GM19395 (cell line): ENCODE measurements around the gene DTNBP1.

Experiments
- ATAC-seq: cut with Tn5 transposase; IDR thresholded peaks from one replicate; pipeline ENCODE4 v1.9.1; 2021; ENCODE audit warnings: mild to moderate bottlenecking, moderate library complexity; ENCODE audit not compliant: unreplicated experiment

Gene DTNBP1

DNA sequence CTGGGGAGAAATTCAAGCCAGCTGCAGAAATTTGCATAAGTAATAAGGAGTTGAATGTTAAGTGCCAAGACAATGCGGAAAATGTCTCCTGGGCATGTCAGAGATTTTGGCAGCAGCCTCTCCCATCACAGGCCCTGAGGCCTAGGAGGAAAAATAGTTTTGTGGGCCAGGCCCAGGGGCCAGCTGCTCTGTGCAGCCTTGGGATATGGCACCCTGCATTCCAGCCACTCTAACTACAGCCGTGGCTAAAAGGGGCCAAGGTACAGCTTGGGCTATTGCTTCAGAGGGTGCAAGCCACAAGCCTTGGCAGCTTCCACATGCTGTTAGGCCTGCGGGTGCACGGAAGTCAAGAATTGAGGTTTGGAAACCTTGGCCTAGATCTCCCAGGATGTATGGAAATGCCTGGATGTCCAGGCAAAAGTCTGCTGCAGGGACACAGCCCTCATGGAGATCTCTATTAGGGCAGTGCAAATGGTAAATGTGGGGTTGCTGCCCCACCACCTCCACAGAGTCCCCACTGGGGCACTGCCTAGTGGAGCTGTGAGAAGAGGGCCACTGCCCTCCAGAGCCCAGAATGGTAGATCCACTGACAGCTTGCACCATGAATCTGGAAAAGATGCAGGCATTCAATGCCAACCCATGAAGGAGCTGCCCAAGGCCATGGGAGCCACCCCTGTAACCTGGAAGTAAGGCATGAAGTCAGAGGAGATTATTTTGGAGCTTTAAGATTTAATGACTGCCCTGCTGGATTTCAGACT, 126.5 kb downstream of the DTNBP1 start:
- ATAC-seq, result no peak

DNA sequence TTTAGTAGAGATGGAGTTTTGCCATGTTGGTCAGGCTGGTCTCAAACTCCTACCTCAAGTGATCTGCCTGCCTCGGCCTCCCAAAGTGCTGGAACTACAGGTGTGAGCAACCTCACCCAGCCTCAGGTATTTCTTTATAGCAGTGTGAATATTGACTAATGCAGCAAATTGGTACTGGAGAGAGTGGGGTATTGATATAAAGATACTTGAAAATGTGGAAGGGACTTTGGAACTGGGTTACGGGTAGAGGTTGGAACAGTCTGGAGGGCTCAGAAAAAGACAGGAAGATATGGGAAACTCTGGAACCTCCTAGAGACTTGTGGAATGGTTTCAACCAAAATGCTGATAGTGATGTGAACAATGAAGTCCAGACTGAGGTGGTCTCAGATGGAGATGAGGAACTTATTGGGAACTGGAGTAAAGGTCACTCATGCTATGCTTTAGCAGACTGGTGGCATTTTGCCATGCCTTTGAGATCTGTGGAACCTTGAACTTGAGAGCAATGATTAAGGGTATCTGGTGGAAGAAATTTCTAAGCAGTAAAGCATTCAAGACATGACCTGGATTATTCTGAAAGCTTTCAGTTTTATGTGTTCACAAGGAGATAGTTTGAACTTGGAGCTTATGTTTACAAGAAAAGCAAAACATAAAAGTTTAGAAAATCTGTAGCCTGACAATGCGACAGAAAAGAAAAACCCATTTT, 127.2 kb downstream of the DTNBP1 start:
- ATAC-seq, result no peak

DNA sequence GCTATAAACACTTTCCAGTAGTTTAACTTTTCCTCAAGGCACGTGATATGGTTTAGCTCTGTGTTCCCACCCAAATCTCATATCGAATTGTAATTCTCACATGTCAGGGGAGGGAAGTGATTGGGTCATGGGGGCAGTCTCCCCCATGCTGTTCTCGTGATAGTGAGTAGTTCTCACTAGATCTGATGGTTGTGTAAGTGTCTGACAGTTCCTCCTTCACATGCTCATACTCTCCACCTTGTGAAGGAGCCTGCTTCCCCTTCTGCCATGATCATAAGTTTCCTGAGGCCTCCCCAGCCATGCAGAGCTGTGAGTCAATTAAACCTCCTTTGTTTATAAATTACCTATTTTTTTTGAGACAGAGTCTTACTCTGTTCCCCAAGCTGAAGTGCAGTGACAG, 127.9 kb downstream of the DTNBP1 start:
- no peak for ATAC-seq

DNA sequence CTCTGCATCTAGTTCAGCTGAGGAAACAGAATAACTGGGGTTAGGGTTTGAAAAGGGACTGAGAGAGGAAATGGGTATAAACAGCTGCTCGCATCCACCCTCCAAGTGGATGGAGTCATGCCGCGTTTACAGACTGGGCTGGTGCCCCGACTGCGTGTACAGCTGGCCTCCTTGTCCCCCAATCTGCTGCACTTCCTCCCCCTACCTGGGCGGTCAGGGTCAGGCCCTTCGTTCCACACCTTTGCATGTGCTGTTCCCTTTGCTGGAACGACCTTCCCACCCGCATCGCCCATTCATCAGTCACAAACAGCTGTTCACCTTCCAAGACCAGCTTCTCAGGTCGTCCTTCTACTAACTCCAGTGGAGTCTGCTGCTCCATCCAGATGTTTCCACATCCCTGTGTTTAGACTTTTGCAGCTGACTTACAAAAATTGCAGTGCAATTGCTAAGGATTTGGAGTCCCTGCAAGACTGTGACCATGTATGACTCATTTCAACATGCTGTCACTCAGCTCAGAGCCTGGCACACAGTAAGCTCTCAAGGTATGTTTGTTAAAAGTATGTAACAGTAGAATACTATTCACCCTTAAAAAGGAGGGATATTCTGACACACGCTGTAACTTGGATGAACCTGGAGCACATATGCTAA, 129.3 kb downstream of the DTNBP1 start:
- no peak for ATAC-seq

DNA sequence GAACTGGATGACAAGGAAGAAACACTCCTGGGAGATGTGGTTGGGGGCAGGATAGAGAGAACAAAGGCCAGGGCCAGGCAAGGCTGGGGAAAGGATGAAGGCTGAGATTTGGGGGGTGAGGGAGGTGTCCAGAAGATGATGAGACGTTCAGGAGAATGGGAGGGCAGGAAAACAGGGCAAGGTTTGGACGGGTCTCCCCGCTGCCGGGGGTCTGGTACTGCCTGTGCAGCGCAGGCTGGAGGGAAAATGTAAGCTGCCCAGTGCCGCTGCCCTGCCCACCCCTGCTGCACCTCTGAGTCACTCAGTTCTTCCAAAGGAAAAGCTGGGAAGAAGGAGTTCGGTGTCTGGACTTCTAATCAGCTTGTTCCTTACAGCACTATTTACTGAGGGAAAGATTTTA, 130.9 kb downstream of the DTNBP1 start:
- ATAC-seq, result no peak

DNA sequence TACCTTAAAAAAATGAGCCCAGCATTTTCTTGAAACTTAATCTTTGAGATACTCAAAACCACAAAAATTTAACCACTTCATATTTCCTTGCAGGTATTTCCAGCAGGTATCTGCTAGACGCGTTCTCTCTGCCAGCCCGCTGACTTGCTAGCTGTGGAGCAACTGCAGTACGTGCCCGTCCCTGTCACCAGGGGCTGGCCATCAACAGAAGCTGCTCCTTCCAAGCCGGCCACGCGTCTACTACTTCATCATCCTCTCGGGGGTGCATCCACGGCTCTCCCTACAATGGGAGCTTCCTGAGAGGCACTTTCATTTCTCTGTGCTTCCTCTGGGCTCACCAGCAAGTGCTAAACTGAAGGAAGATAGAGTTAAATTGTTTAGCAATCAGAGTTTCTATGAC, 132.4 kb downstream of the DTNBP1 start:
- no peak for ATAC-seq

DNA sequence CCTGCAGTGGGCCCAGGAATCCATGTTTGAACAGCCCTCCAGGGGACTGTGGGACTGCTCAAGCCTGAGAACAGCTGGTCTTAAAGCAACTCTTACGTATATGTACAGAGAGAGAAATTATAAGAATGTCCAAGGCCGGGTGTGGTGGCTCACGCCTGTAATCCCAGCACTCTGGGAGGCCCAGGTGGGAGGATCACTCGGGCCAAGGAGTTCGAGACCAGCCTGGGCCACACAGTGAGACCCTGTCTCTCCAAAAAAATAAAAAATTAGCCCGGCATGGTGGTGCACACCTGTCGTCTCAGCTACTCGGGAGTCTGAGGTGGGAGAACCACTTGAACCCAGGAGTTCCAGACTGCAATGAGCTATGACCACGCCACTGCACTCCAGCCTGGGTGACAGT, 134.0 kb downstream of the DTNBP1 start:
- no peak for ATAC-seq

DNA sequence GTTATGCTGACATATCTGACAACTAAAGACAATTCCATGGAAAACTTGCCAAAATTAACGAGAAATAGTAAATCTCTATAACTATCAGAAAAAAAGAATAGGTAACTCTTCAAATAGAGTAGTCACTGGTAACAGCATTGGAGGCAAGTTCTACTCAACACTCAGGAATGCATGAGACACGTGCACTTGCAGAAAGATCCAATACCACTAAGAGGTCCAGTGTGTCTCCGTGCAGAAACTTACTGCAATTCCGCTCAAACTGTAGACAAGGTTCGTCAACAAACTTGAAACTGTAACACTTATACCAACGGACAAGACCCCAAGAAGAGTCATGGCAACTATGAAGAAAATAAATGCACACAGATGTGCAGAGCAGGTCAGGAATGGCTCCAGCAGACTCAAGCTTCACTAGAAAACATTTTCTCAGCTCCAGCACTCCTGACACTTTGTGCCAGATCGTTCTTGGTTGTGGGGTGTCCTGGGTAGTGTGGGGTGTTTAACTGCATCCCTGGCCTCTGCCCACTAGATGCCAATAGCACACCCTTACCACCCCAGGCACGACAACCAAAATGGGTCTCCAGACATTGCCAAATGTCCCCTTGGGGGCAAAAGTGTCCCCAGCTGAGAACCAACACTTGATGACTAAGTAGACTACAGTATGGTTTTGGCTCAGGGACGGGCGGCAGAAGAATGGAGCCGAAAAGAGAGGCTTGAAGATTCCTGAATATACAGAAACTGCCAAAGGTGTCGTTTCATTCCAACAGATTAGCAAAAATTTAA, 134.8 kb downstream of the DTNBP1 start:
- ATAC-seq, result no peak

DNA sequence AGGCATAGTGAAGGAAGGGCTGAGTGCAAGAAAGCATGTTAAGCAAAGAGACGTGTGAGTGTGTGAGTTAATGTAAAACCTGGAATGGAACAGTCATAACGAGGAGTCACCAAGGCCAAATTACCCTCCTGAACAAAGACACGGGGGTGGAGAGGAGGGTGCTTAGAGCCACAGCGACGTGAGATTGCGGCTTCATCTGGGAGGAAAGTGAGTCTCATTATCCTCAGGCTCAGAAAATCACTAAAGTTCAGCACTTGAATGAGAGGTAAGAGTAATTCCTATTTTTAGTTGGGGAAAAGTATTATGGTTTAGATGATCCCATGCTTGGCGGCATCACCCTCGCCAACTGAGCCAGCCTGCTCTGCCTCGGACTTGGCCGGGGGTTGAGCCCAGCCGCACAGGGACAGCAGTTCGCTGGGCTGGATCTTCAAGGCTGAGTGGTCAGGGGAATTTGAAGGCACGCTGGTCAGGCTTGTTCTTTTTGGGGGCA, 136.6 kb downstream of the DTNBP1 start:
- ATAC-seq, result no peak

DNA sequence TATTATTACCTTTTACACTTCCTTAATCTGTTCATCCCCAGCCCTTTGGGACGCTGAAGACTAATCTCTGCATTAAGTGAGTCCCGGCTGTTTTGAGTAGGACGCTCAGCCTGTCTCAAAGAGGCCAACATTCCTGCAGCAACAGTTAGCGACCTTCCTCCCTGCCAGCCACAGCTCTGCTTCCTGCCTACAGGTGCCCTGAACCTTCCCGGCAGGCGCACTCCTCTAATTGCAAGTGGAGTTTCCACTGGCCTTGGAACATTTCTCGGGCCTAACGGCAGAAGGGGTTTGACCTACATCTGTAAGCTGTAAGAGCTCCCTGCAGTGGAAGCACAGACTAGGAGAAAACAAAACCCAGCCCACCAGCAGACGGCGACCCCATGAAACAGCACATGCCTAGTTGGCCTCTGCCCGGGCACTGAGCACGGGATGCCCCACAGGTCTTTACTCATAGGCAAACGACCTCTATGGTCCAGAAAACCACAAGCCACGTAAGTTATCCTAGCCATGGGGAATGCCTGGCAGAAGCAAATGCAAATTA, 137.9 kb downstream of the DTNBP1 start:
- no peak for ATAC-seq

DNA sequence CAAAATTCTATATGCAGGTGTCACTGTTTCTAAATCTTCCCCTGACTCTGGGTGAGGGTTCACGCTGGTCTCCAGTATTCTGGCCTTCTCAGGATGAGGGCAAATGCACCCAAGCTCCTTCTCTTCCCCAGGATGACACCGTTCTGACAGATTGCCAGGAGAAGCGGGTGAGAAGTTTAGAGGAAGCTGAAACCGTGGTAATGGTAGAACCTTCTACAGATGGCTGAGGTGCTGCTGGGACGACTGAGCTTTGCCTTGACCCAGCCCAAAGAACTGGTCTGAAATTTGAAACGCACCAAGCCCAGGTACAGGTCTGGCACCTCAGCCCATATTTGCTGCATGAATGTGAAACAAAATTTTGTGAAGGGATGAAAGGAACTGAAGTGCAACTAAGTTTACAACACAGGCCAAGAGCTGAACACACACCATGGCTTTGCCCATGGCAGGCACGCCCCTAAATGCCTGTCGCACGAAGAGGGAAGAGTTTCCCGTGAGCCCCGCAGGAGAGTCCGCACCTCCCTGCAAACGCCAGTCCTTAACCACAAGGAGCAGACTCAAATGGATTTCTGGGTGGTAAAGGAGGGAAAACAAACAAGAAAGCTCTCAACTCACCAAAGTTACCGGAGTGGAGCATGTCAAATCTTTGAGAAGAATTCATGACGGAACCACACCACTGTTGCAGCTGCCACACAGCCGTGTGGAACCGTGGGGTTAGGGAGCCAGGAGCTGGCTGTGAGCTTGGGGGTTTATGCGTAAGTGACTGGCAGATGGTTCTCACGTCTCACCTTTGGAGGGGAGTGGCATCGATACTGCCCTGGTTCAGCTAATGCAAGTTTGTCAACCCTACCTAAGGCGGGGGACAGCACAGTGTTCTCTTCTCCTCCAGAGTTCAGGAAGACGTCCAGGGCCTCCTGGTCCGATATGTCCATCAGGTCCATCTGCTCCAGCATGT, 138.9 kb downstream of the DTNBP1 start:
- no peak for ATAC-seq

DNA sequence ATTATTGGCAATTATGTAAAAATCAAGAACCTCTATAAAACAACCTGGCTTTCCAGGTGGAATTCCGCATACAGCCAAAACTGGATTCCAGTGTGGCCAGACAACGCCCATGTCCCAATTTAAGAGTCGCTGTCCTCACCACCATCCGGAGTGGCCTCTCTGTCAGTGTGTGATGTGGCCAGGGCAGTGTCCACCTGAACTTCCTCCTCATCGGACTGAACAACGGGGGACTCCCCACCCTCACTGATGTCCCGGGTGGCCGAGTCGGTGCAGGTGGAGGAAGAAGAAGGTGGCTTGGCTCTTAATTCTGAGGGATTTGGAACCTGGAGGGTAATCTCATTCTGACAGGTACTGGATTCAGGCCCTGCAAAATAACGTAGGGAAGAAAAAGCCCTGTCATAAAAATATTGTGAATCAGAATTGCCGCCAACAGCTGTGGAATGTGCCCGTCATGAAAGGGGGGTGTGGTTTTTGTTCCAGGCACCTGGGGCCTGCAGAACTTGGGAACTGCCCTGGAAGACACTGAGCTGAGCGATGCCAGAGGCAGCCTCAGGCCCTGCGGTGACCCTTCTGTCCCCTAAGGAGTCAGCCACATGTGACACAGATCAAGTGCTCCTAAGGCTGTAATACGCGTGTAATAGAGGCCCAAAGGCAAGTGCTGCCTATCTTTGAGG, 139.8 kb downstream of the DTNBP1 start:
- no peak for ATAC-seq

DNA sequence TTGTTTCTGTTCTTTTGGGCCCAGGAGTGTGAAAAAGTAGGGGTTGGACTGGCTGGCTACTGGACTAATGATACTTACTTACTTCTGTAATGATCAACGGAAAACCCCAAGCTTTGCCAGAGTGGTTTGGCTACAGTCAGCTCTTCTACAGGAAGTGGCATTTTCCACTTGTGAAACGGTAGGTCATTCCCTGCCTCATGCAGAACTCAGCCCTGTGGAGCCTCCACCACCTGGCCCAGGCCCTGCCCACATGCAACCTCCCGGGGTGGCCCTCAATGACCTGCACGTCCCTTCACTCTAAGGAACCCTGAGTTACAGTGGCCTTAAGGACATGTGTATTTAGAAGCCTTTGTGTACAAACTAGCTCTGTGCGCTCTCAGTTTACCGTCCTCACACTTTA, 140.4 kb downstream of the DTNBP1 start:
- ATAC-seq, result no peak

DNA sequence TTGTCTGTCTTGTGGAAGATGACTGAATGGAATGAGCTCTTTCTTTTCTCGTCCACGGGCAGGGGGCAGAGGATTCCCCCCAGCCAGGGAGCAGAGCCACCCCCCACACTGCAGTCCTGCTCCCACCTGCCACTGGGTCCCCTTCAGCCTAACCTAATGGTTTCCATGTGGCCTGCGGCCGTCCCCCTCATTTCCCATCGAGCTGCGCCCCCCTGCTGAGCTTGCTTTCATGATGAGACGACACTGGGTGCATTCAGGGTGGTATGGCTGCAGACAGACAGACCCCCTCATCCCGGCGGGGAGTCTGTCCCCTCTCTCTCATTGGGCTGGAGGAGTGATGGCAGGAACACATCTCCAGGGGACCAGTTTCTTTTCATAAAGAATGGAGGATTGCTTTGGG, 140.8 kb downstream of the DTNBP1 start:
- no peak for ATAC-seq

DNA sequence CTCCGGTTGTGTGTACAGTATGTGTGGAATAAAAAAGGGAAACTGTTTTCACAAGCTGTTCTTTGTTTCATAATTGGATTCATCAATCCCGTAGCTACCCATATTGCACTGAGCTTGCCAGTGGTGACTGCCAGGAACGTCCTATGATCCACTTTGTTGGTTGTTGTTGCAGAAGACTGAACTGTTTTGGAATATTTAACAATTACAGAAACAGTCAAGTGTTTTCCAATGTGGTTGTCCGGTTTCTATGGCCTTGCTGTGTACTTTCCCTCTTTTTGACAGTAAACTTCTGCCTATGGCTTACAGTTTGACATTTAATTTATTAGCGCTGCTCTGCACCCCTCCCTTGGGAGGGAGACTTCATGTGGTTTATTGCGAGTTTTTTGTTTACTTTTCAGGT, 141.2 kb downstream of the DTNBP1 start:
- no peak for ATAC-seq

DNA sequence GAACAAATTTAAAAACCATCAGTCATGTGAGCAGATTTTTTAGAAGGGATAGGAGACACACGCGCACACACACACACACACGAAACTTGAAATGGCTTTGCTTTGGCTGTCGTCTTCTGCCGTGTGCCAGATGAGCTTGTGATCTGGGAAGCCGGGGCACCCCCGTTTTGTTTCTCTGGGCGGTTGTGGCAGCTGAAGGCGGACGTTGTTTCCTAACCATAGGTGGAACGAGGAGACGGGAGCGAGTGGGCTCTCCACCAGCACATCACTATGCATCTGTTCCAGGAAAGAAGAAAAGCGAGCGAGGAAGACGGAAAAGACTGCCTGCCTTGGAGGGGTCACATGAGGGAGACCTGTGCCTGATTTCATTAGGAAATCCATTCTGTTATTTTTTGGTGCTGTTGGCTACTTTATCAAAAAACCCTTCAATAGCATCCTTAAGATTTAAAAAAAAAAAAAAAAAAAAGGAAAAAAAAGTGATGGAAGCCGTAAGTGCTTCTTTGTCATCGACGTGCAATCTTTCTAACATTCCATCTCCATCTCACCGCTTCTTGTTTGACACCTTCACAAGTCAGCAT, 142.1 kb downstream of the DTNBP1 start:
- no peak for ATAC-seq

DNA sequence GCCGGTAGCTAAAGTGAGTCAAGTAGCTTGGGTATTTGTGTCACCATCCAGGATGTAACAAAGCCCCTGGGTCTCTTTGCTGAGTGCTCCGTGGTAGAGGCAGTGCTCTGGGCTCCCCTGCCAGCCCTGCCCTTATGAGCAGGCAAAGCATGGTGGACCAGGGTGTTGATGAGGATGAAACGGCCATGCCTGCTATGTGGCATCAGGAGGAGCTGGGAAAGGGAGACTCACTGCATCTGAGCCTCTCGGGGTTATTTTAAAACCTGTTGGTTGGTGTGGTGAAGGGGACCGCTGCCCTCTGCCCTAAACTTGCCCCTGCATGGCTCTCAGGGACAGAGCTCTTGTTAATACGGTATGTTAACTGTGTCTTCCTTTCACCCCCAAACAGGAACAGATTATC, 143.1 kb downstream of the DTNBP1 start:
- ATAC-seq, result no peak

DNA sequence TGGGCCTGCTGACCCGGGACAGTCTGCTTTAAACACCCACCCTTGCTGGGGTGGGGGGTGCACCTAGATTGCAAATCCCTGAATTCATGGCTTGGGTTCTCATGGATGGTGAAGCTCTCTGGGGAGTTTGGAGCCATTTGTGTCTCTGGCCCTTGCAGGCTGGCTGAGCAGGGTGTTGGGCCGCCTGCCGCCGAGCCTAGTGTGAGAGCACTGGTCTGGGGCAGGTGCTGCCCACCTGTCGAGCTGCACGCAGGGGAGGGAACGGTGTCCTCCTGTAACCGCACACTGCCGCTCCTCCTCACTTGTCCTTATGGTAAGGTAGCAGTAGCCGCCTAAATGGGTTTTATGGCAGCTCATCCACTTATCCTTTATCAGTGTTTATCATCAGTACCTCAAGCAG, 143.9 kb downstream of the DTNBP1 start:
- no peak for ATAC-seq

DNA sequence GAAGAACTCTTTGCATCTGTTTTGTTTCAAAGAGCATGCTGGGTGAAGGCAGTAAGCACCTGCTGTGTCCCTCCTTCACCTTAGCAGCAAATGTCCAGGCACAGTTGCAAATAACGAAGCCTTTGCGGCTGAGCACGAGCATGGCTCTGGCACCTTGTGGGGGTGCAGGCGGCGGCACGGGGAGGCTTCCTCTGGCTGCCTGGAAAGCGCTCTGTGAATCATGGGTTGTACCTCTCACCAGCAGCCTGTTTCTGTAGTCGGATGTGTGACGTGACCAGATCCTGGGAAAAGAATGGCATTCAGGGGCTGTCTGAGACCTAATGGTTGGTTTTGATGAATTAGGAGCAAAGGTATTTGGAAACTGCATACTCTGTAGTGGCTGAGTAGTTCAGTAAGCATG, 144.8 kb downstream of the DTNBP1 start:
- ATAC-seq, result no peak
